Upper lobe of right lung (tissue), 1 donor: ENCODE results near the gene TRIP6. TPM values are rescaled to one million over a fixed set of nuclear protein-coding genes. Genes with fewer than 3 reads are reported as not detected.

Experiments used
- ATAC-seq: fragments of 200-7000 bp; cut with Tn5 transposase; one replicate; pipeline ENCODE4 v1.9.1; 2020; ENCODE audit warnings: mild to moderate bottlenecking, moderate library complexity
- DNase-seq: peaks from one replicate; pipeline ENCODE4 v3.0.0-alpha.2; 2020
- H3K27ac ChIP-seq: fragments of 200-600 bp; one replicate; pipeline ENCODE4 v1.8.0; 2022
- H3K27me3 ChIP-seq: fragments of 200-600 bp; one replicate; pipeline ENCODE4 v1.8.0; 2022; ENCODE audit warnings: mild to moderate bottlenecking
- H3K36me3 ChIP-seq: fragments of 200-600 bp; one replicate; pipeline ENCODE4 v1.8.0; 2022
- H3K4me1 ChIP-seq: fragments of 200-600 bp; one replicate; pipeline ENCODE4 v1.8.0; 2022
- H3K4me3 ChIP-seq: fragments of 200-600 bp; one replicate; pipeline ENCODE4 v1.8.0; 2022; ENCODE audit warnings: mild to moderate bottlenecking
- H3K9me3 ChIP-seq: fragments of 200-600 bp; one replicate; pipeline ENCODE4 v1.8.0; 2022
- CTCF ChIP-seq: fragments of 200-600 bp; IDR thresholded peaks from one replicate; pipeline ENCODE4 v1.8.0; 2022; ENCODE audit warnings: antibody characterized with exemption
- intact Hi-C: fragments of 100-400 bp; cut with DNase I; formaldehyde crosslinking; loops from one replicate; pipeline ENCODE4 v1.11.0; 2022
- total RNA-seq: library from RNA; stranded (reverse); fragmentation: NEBNext Ultra II Directional; extraction: Animal tissue kit (Norgen Biotek cat#: 25700); gene quantifications from one replicate; pipeline ENCODE4 v1.2.1, GENCODE V29; 2021
- donor health status: DM: no; HTN: yes; CAD: no; lungs with severe emphysema.

The TRIP6 gene
- total RNA-seq, 1 donor from 2014 or later: 65.3 TPM

GRCh38 chr7:100879685-100880261, 12.6 kb downstream of the TRIP6 start:
- ATAC-seq: no peak
- no peaks in the 10 kb centered on the region for H3K27me3 ChIP-seq
- no peak overlapping the region for H3K27ac ChIP-seq
- TF ChIP-seq CTCF: no peak
- DNase-seq: no peak
- peaks cover 66% of the 10 kb centered on the region for H3K36me3 ChIP-seq
- intact Hi-C loops: no loop called here
- no peaks in the 10 kb centered on the region for H3K9me3 ChIP-seq
- no peak overlapping the region for H3K4me3 ChIP-seq
- peaks cover 25% of the 10 kb centered on the region for H3K4me1 ChIP-seq

GRCh38 chr7:100880645-100881044, 13.5 kb downstream of the TRIP6 start:
- DNase-seq (no peak), ATAC-seq (no peak)
- intact Hi-C loops: no loop called here
- H3K4me3 ChIP-seq: no peak overlapping the region
- H3K4me1 ChIP-seq: peaks cover 25% of the 10 kb centered on the region
- H3K27ac ChIP-seq: no peak overlapping the region
- H3K27me3 ChIP-seq: no peaks in the 10 kb centered on the region
- peaks cover 75% of the 10 kb centered on the region for H3K36me3 ChIP-seq
- no peaks in the 10 kb centered on the region for H3K9me3 ChIP-seq
- TF ChIP-seq CTCF: no peak

GRCh38 chr7:100881136-100881535, 13.9 kb downstream of the TRIP6 start:
- no peak for ATAC-seq
- no peak overlapping the region for H3K4me3 ChIP-seq
- no peaks in the 10 kb centered on the region for H3K27me3 ChIP-seq
- H3K27ac ChIP-seq: no peak overlapping the region
- no peak for DNase-seq
- no peaks in the 10 kb centered on the region for H3K9me3 ChIP-seq
- H3K36me3 ChIP-seq: peaks cover 80% of the 10 kb centered on the region
- peaks cover 20% of the 10 kb centered on the region for H3K4me1 ChIP-seq
- no peak for TF ChIP-seq CTCF
- intact Hi-C loops: no loop called here

- Histone ChIP-seq H3K9me3 (no peaks in the 10 kb centered on the region), H3K27ac (no peak overlapping the region), H3K4me3 (no peak overlapping the region), H3K4me1 (peaks cover 10% of the 10 kb centered on the region), H3K27me3 (no peaks in the 10 kb centered on the region), H3K36me3 (peaks cover 84% of the 10 kb centered on the region)
- TF ChIP-seq CTCF: no peak
- no peak for ATAC-seq
- intact Hi-C loops: no loop called here
- no peak for DNase-seq
Observed at GRCh38 chr7:100882201-100882600, 15.0 kb downstream of the TRIP6 start.

GRCh38 chr7:100882785-100883526, 15.8 kb downstream of the TRIP6 start:
- intact Hi-C loops: no loop called here
- Histone ChIP-seq H3K9me3 (no peaks in the 10 kb centered on the region), H3K4me1 (peaks cover 13% of the 10 kb centered on the region), H3K27me3 (no peaks in the 10 kb centered on the region), H3K27ac (no peak overlapping the region), H3K36me3 (peaks cover 84% of the 10 kb centered on the region), H3K4me3 (no peak overlapping the region)
- DNase-seq (no peak), ATAC-seq (no peak)
- TF ChIP-seq CTCF: no peak
